ENCODE data around the gene EIF4G1. TPM values are rescaled to one million over a fixed set of nuclear protein-coding genes. Genes with fewer than 3 reads are reported as not detected.

The EIF4G1 gene
- total RNA-seq, 1 donor from 2014 or later = 381 TPM

GRCh38 chr3:184366619-184367289 lies 52.3 kb downstream of the EIF4G1 start:
- Histone ChIP-seq H3K4me3 (ENCODE audit: low read depth, low read length) (no peak overlapping the region), H3K36me3 (ENCODE audit: control insufficient read depth, insufficient read depth, low read length) (peaks cover 7% of the 10 kb centered on the region), H3K27me3 (ENCODE audit: control insufficient read depth, insufficient read depth, low read length) (no peaks in the 10 kb centered on the region)
- no peak for TF ChIP-seq CTCF (IDR thresholded peaks at IDR 0.05; ENCODE audit: insufficient read depth, low read length, poor library complexity, severe bottlenecking)
- DNase-seq (ENCODE audit: low read depth) = no peak

GRCh38 chr3:184368116-184368515 lies 53.7 kb downstream of the EIF4G1 start:
- H3K36me3 ChIP-seq (ENCODE audit: control insufficient read depth, insufficient read depth, low read length) = peaks cover 7% of the 10 kb centered on the region
- DNase-seq (ENCODE audit: low read depth) = no peak
- peaks cover 4% of the 10 kb centered on the region for H3K27me3 ChIP-seq (ENCODE audit: control insufficient read depth, insufficient read depth, low read length)
- TF ChIP-seq CTCF (IDR thresholded peaks at IDR 0.05; ENCODE audit: insufficient read depth, low read length, poor library complexity, severe bottlenecking) = no peak
- no peak overlapping the region for H3K4me3 ChIP-seq (ENCODE audit: low read depth, low read length)

- Histone ChIP-seq H3K36me3 (ENCODE audit: control insufficient read depth, insufficient read depth, low read length) (peaks cover 7% of the 10 kb centered on the region), H3K27me3 (ENCODE audit: control insufficient read depth, insufficient read depth, low read length) (peaks cover 7% of the 10 kb centered on the region), H3K4me3 (ENCODE audit: low read depth, low read length) (no peak overlapping the region)
- TF ChIP-seq CTCF (IDR thresholded peaks at IDR 0.05; ENCODE audit: insufficient read depth, low read length, poor library complexity, severe bottlenecking) = no peak
- DNase-seq (ENCODE audit: low read depth) = no peak
Observed at GRCh38 chr3:184368586-184369183, 54.3 kb downstream of the EIF4G1 start.

GRCh38 chr3:184371570-184372018 lies 57.2 kb downstream of the EIF4G1 start:
- DNase-seq (ENCODE audit: low read depth) = peak; percentile 57
- TF ChIP-seq CTCF (IDR thresholded peaks at IDR 0.05; ENCODE audit: insufficient read depth, low read length, poor library complexity, severe bottlenecking) = peak; percentile 98
- H3K4me3 ChIP-seq (ENCODE audit: low read depth, low read length) = no peak overlapping the region

GRCh38 chr3:184372296-184372821 lies 58.0 kb downstream of the EIF4G1 start:
- TF ChIP-seq CTCF (IDR thresholded peaks at IDR 0.05; ENCODE audit: insufficient read depth, low read length, poor library complexity, severe bottlenecking) = no peak
- DNase-seq (ENCODE audit: low read depth) = no peak

More at GRCh38 chr3:184371570-184372018, 57.2 kb downstream of the EIF4G1 start:
- Histone ChIP-seq H3K36me3 (ENCODE audit: control insufficient read depth, insufficient read depth, low read length) (peaks cover 7% of the 10 kb centered on the region), H3K27me3 (ENCODE audit: control insufficient read depth, insufficient read depth, low read length) (peaks cover 15% of the 10 kb centered on the region)

More at GRCh38 chr3:184372296-184372821, 58.0 kb downstream of the EIF4G1 start:
- Histone ChIP-seq H3K36me3 (ENCODE audit: control insufficient read depth, insufficient read depth, low read length) (peaks cover 6% of the 10 kb centered on the region), H3K27me3 (ENCODE audit: control insufficient read depth, insufficient read depth, low read length) (peaks cover 22% of the 10 kb centered on the region), H3K4me3 (ENCODE audit: low read depth, low read length) (no peak overlapping the region)
